Activated naive CD8-positive, alpha-beta T cell treated with anti-CD3 and anti-CD28 coated beads, Interleukin-2, amount 50 U/mL, for 16 hours (primary cell): ENCODE measurements around the gene SPATC1L.

Experiments
- DNase-seq: peaks from one replicate; pipeline ENCODE4 v3.0.0-alpha.2; 2020; ENCODE audit warnings: low read depth, low spot score

Gene SPATC1L

DNA sequence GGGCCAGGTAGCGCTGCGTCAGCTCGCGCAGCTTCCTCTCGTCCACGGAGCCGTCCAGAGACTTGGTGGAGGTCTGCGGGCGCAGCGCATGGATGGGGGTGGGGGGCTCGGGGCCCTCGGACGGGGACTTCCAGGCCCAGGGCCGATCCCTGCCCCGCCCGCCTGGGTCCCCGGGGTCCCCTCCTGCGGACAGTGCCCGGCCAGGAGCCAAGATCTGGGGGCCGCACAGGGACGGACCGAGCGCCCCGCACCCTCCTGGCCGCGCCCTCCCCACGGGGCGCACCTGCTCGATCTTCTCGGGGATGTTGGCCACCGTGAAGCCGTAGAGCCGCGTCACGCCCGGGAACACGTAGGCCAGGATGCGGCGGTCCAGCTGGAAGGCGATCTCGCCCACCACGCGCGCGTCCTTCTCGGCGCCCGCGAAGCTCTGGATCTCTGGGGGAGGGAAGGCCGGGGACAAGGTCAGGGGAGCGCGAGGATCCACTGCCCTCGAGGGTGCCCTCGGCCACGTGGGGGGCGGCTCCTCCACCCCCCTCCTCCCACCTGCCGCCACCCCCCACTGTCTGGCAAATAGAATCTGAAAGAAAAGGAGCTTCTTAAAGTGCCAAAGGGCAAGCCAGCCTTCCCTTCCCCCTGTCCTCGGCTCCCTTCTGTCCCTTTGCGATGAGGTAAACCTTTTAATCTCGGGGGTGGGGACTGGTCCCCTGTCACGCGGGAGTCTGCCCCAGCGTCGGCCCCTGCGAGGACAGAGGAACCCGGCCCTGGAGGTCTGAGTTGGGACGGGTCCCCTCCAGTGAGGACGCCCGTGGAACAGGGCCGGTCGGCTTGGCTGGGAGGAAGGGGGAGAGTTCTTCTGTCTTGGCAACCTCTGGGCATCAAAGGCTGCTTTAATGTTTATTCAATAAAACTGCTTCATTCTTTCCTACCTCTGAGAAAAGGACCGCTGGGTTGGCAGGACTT lies 22.3 kb downstream of the SPATC1L start:
- DNase-seq, result no peak

- DNase-seq, result no peak
Observed at GRCh38 chr21:46160907-46161632, 23.2 kb downstream of the SPATC1L start.

DNA sequence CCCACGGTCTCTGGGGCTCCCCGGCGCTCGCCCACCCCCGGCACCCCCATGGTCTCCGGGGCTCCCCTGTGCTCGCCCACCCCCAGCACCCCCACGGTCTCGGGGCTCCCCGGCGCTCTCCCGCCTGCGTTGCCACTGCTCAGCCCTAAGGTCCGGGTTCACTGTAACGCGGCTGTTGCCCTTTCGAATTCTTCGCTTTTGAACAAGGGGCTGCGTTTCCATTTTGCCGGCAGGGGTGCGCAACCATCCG lies 23.7 kb downstream of the SPATC1L start:
- DNase-seq, result no peak

GRCh38 chr21:46159841-46160656 lies 24.2 kb downstream of the SPATC1L start:
- DNase-seq, result no peak

DNA sequence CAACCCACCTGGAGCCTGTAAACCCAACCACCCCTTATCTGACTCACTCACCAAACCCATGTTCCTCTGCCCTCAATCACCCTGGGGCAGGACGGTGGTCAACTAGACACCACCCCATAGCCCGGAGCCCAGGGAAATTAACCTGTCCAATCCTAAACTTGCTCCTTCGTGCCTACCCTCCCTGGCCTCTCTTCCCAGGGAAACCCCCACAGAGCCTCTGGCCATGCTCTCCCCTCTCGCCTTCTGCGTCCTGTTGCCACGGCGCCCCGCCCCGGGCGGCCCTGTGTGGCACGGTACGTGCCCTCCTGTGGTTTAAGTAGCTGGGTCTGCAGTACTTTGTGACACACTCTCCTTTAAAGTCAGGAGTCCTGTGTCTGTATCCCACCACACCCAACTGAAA lies 24.9 kb downstream of the SPATC1L start:
- no peak for DNase-seq

GRCh38 chr21:46158666-46159300 lies 25.5 kb downstream of the SPATC1L start:
- DNase-seq, result no peak

GRCh38 chr21:46157987-46158451 lies 26.2 kb downstream of the SPATC1L start:
- DNase-seq, result no peak

GRCh38 chr21:46157396-46157986 lies 26.8 kb downstream of the SPATC1L start:
- no peak for DNase-seq

DNA sequence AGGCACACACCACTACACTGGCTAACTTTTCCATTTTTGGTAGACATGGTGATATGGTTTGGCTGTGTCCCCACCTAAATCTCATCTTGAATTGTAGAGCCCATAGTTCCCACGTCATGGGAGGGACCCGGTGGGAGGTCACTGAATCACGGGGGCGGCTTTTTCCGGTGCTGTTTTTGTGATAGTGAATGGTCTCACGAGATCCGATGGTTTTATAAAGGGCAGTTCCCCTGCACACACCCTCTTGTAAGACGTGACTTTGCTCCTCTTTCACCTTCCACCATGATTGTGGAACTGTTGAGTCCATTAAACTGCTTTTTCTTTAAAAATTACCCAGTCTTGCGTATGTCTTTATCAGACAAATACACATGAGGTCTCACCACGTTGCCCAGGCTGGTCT lies 27.6 kb downstream of the SPATC1L start:
- DNase-seq, result no peak

GRCh38 chr21:46156378-46156645 lies 27.9 kb downstream of the SPATC1L start:
- DNase-seq, result no peak

- no peak for DNase-seq
Observed at GRCh38 chr21:46155514-46156377, 28.5 kb downstream of the SPATC1L start, which contains the start of gene FTCD. TSS of gene FTCD (minus strand) at chr21:46155579. CDS start at chr21:46155523, 56 bp downstream.

- no peak for DNase-seq
Observed at GRCh38 chr21:46154955-46155513, 29.2 kb downstream of the SPATC1L start.

DNA sequence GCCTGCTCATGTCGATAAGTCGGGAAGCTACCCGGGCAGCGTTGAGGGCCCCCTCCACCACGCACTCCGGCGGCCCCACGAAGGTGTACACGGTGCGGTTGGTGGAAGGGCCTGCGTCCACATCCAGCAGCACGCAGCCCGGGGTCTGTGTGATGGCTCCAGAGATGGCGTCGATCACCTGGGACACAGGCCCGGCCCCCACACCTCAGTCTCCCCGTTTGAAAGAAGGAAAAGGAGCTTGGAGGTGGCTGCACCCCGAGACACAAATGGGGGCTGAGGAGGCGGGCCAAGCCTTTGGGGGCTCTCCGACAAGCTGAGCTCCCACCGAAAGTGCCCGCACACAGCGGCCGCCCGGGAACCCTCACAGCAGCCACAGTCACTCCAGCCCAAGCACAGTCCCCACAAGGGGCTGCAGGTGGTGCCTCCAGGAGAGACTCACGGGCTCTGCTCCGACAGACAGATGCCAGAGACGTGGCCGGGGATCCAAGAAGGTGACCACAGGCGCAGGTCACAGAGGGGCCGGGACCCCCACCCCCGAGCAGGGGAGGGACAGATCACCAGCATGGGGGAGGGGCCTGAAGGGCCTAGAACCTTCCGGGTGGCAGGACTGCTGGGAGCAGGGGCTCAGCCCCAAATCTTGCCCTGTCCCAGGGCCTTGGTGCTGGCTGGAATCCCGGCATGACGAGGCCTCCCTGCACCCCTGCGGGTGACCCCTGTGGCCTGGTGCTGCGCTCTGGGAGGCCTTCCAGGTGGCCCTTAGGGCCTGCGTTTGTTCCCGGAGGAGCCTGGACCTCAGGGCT lies 29.9 kb downstream of the SPATC1L start:
- DNase-seq, result no peak

DNA sequence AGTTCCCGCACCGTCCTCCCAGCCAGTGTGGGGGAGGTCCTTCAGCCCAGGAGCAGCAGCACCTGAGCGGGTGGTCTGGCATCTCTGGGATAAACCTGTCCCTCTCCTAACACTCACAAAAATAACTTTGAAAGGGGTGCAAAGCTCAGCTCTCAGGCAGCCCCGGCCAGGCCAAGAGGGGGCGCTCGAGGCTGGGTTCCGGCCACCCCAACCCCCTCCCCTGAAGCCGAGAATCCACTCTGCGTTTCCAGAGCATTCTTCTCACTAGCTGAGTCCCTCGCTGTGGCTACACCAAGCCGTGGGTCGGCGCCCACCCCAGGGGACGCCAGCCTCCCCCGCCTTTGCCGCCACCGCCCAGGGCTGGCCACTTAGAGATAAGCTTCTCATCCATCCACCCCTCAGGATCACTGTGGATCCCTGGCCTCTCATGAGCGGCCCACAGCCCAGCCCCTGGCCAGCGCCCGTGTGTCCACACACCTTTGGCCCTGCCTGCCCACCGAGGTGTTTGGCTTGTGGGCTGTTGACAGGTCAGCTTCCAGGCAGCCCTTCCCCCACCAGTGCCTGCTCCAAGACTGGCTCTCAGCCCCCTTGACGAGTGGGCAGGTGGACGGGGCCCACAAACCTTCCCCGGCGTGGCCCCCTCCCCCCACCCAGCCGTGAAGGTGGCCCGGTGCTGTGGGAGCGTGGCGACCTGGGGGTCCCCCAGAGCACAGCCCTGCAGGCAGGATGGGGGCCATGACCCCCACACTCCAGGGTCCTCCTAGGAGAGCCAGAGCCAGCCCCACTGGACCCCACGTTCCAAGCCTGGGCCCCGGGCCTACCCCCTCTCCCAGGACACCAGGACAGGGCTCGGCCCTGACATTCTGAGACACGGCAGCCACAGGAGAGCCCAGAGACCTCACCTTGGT lies 30.8 kb downstream of the SPATC1L start:
- no peak for DNase-seq

DNA sequence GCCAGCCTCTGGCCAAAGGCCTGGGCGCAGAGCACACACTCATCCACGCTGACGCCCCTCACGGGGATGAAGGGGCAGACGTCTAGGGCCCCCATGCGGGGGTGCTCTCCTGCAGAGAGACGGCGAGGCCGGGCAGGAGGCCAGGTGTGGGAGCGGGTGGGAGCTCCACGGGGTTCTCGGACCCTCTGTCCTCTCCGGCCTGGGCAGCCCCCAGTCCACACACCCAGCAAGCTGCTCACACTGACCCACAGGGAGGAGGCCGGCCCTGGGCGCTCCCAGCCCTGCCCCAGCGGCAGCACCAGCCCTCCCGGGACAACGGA lies 31.4 kb downstream of the SPATC1L start:
- DNase-seq, result no peak

GRCh38 chr21:46151989-46152926 lies 32.0 kb downstream of the SPATC1L start:
- DNase-seq, result no peak
